GM23338 (cell line): ENCODE results near the gene PARVG. TPM values are rescaled to one million over a fixed set of nuclear protein-coding genes. Genes with fewer than 3 reads are reported as not detected.

Experiments used
- ATAC-seq: fragments of 200-7000 bp; cut with Tn5 transposase; 3 replicates; pipeline ENCODE4 v1.9.1; 2020
- DNase-seq: peaks from one replicate; pipeline ENCODE4 v3.0.0-alpha.2; 2015; ENCODE audit warnings: low spot score
- H2AFZ ChIP-seq: fragments of 200-600 bp; sonication (generic); 2 replicates; pipeline ENCODE4 v1.8.0; 2016; ENCODE audit warnings: antibody characterized with exemption, mild to moderate bottlenecking, moderate library complexity
- H3F3A ChIP-seq: fragments of 200-600 bp; sonication (generic); replicated peaks from 2 replicates; pipeline ENCODE4 v1.8.0; 2017; ENCODE audit warnings: antibody characterized with exemption, mixed run types, low read depth
- H3K27ac ChIP-seq: fragments of 200-600 bp; sonication (generic); 2 replicates; pipeline ENCODE4 v1.6.1; 2016; ENCODE audit warnings: low read depth
- H3K27me3 ChIP-seq: fragments of 200-600 bp; sonication (generic); 2 replicates; pipeline ENCODE4 v1.8.0; 2016; ENCODE audit warnings: mild to moderate bottlenecking, mixed run types, moderate library complexity; ENCODE audit not compliant: insufficient read depth
- H3K36me3 ChIP-seq: fragments of 200-600 bp; sonication (generic); 2 replicates; pipeline ENCODE4 v1.8.0; 2016; ENCODE audit warnings: mild to moderate bottlenecking; ENCODE audit not compliant: insufficient read depth
- H3K4me1 ChIP-seq: fragments of 200-600 bp; sonication (generic); 2 replicates; pipeline ENCODE4 v1.8.0; 2016; ENCODE audit warnings: mild to moderate bottlenecking, moderate library complexity; ENCODE audit not compliant: insufficient read depth
- H3K4me2 ChIP-seq: fragments of 200-600 bp; sonication (generic); 2 replicates; pipeline ENCODE4 v1.7.1; 2017; ENCODE audit warnings: mixed run types
- H3K4me3 ChIP-seq: fragments of 200-600 bp; sonication (generic); 2 replicates; pipeline ENCODE4 v1.6.1; 2016; ENCODE audit warnings: mixed run types
- H3K79me2 ChIP-seq: fragments of 200-600 bp; sonication (generic); replicated peaks from 2 replicates; pipeline ENCODE4 v1.8.0; 2017; ENCODE audit warnings: mild to moderate bottlenecking; ENCODE audit not compliant: insufficient read depth
- H3K9me2 ChIP-seq: fragments of 200-600 bp; sonication (generic); 2 replicates; pipeline ENCODE4 v1.8.0; 2017; ENCODE audit not compliant: insufficient read depth
- H4K20me1 ChIP-seq: fragments of 200-600 bp; sonication (generic); replicated peaks from 2 replicates; pipeline ENCODE4 v1.8.0; 2017; ENCODE audit warnings: mild to moderate bottlenecking; ENCODE audit not compliant: insufficient read depth
- H3K27ac Mint-ChIP-seq: 2 replicates; pipeline ENCODE4 v1.8.0; 2020; ENCODE audit warnings: inconsistent platforms, mild to moderate bottlenecking, moderate library complexity, mixed read lengths
- H3K27me3 Mint-ChIP-seq: 3 replicates; pipeline ENCODE4 v1.8.0; 2022; ENCODE audit warnings: low read depth, mild to moderate bottlenecking, moderate library complexity, mixed read lengths, inconsistent platforms; ENCODE audit not compliant: insufficient read depth, poor library complexity
- H3K36me3 Mint-ChIP-seq: 3 replicates; pipeline ENCODE4 v1.8.0; 2021; ENCODE audit warnings: low read depth, mild to moderate bottlenecking, inconsistent platforms, moderate library complexity, mixed read lengths
- H3K4me1 Mint-ChIP-seq: 3 replicates; pipeline ENCODE4 v1.8.0; 2020; ENCODE audit warnings: mild to moderate bottlenecking, inconsistent platforms, mixed read lengths
- H3K4me3 Mint-ChIP-seq: 3 replicates; pipeline ENCODE4 v1.8.0; 2021; ENCODE audit warnings: moderate library complexity, mild to moderate bottlenecking, inconsistent platforms, mixed read lengths
- H3K9me3 Mint-ChIP-seq: 3 replicates; pipeline ENCODE4 v1.8.0; 2020; ENCODE audit warnings: moderate library complexity, mild to moderate bottlenecking, inconsistent platforms, mixed read lengths
- CREB1 ChIP-seq: fragments of 250-450 bp; sonication (Bioruptor Pico); IDR thresholded peaks from 2 replicates; pipeline ENCODE4 v1.5.0; 2020; ENCODE audit warnings: low read depth, mild to moderate bottlenecking, moderate library complexity
- CTCF ChIP-seq, 2 experiments: fragments of 200-600 bp in 1 of 2; sonication (generic) in 1 of 2; conservative IDR thresholded peaks; 2 replicates each; pipeline versions ENCODE4 v1.5.1 to v1.6.1; 2016 to 2017; ENCODE audit warnings: antibody characterized with exemption in 2 of 2, low read depth in 2 of 2, mild to moderate bottlenecking in 2 of 2, moderate library complexity in 1 of 2
- EZH2 ChIP-seq: fragments of 200-600 bp; sonication (generic); IDR thresholded peaks from one replicate; pipeline ENCODE4 v1.8.0; 2017; ENCODE audit warnings: antibody characterized with exemption, mild to moderate bottlenecking, low read depth; ENCODE audit not compliant: unreplicated experiment
- EZH2phosphoT487 ChIP-seq: fragments of 200-600 bp; sonication (generic); IDR thresholded peaks from one replicate; pipeline ENCODE4 v1.8.1; 2018; ENCODE audit warnings: antibody characterized with exemption; ENCODE audit not compliant: unreplicated experiment
- JUNB ChIP-seq: IDR thresholded peaks from one replicate; pipeline ENCODE4 v1.6.1; 2016; ENCODE audit warnings: antibody characterized with exemption; ENCODE audit not compliant: unreplicated experiment
- NANOG ChIP-seq: IDR thresholded peaks from 2 replicates; pipeline ENCODE4 v1.6.1; 2016; ENCODE audit warnings: antibody characterized with exemption, borderline replicate concordance
- POLR2AphosphoS5 ChIP-seq: IDR thresholded peaks from 2 replicates; pipeline ENCODE4 v1.6.1; 2016; ENCODE audit warnings: antibody characterized with exemption, low read depth
- REST ChIP-seq: IDR thresholded peaks from one replicate; pipeline ENCODE4 v1.6.1; 2018; ENCODE audit warnings: antibody characterized with exemption; ENCODE audit not compliant: unreplicated experiment
- STAT1 ChIP-seq: IDR thresholded peaks from one replicate; pipeline ENCODE4 v1.6.1; 2016; ENCODE audit warnings: antibody characterized with exemption; ENCODE audit not compliant: unreplicated experiment
- ZNF114 ChIP-seq: fragments of 250-450 bp; sonication (Bioruptor Pico); IDR thresholded peaks from 2 replicates; pipeline ENCODE4 v1.5.0; 2020; ENCODE audit warnings: mild to moderate bottlenecking, moderate library complexity
- ZNF331 ChIP-seq: fragments of 250-450 bp; sonication (Bioruptor Pico); IDR thresholded peaks from 2 replicates; pipeline ENCODE4 v1.5.0; 2020; ENCODE audit warnings: low read depth, mild to moderate bottlenecking, moderate library complexity
- polyA plus RNA-seq: library from polyadenylated mRNA; unstranded; fragments of >200 nt; fragmentation: Nextera tagmentation; extraction: Ambion mirVana; gene quantifications from 2 replicates; pipeline ENCODE4 v1.2.1, GENCODE V29; 2016
- total RNA-seq: library from RNA; depleted of rRNA; stranded (reverse); fragments of >200 nt; shearing (Covaris generic); gene quantifications from 2 replicates; pipeline ENCODE4 v1.2.3, GENCODE V29; 2014
- TF ChIP-seq, protein P1 (sequence below): IDR thresholded peaks from 2 replicates; pipeline ENCODE4 v1.6.1; 2016; ENCODE audit warnings: antibody characterized with exemption

Gene PARVG
- total and polyA plus RNA-seq, 2 experiments from 2014 or later = 0.14 to 0.31 TPM

DNA sequence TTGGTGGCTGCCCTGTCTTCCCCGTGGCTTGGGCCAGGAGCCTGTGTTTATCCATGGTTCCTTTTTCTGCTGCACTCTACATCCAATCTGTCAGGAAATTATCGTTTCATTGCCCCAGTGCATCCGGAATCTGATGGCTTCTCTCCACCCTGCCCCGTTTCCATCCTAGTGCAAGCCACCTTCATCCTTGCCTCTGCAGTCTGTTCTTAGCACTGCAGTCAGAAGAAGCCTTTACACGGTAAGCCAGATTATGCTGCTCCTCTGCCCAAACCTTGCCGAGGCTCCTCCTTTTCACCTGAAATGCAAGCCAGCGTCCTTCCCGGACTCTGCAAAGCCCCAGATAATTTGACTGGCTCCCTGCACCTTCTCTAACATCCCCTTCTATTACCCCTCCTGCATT is 45.1 kb downstream of the PARVG start (continued):
- TF ChIP-seq, protein P1, sequence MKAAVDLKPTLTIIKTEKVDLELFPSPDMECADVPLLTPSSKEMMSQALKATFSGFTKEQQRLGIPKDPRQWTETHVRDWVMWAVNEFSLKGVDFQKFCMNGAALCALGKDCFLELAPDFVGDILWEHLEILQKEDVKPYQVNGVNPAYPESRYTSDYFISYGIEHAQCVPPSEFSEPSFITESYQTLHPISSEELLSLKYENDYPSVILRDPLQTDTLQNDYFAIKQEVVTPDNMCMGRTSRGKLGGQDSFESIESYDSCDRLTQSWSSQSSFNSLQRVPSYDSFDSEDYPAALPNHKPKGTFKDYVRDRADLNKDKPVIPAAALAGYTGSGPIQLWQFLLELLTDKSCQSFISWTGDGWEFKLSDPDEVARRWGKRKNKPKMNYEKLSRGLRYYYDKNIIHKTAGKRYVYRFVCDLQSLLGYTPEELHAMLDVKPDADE = no peak
- no peak for TF ChIP-seq STAT1

DNA sequence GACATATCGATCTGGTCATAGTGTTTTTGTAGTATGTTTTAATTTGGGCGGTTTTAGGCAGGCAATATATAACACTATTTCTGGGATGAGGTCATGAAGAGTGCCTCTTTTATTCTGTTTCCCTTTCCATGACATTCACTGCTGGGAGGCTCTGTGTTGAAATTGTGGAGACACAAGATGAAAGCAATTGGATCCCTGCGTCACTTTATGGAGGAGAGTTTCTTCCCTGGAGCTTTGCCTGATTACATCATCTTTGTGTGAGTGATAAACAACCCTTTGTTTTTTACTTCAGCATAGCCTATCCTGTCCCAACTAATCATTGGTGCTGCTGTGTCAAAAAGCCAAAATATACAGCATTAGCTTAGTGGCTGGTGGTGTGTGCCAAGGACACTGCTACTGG is 48.6 kb downstream of the PARVG start:
- peaks cover 7% of the 10 kb centered on the region for H3K27me3 Mint-ChIP-seq
- no peak for TF ChIP-seq EZH2
- TF ChIP-seq POLR2AphosphoS5 = no peak
- TF ChIP-seq, protein P1 = no peak
- no peak for TF ChIP-seq JUNB
- no peak for TF ChIP-seq EZH2phosphoT487
- TF ChIP-seq STAT1 = no peak
- no peak for TF ChIP-seq REST
- no peak for TF ChIP-seq CREB1
- TF ChIP-seq ZNF114 (CRISPR knock-in tag) = no peak
- TF ChIP-seq CTCF (conservative IDR thresholded peaks at IDR 0.05; ENCODE audit: low read depth in 2 of 2) = no peak
- TF ChIP-seq ZNF331 (CRISPR knock-in tag) = no peak
- no peak for TF ChIP-seq NANOG

More for the DNA sequence above, 48.6 kb downstream of the PARVG start:
- Mint-ChIP-seq H3K4me3 (no peak overlapping the region), H3K9me3 (peaks cover 12% of the 10 kb centered on the region; the same call in 2 of the 3 replicates), H3K36me3 (no peaks in the 10 kb centered on the region), H3K27ac (no peak overlapping the region), H3K4me1 (no peaks in the 10 kb centered on the region)
- Histone ChIP-seq H3K27ac (no peak overlapping the region), H3K36me3 (no peaks in the 10 kb centered on the region), H3K9me2 (no peaks in the 10 kb centered on the region), H3F3A (no peaks in the 10 kb centered on the region), H4K20me1 (no peaks in the 10 kb centered on the region), H3K79me2 (no peaks in the 10 kb centered on the region), H2AFZ (no peak overlapping the region), H3K4me2 (no peak overlapping the region), H3K4me3 (no peak overlapping the region), H3K27me3 (no peaks in the 10 kb centered on the region), H3K4me1 (no peaks in the 10 kb centered on the region)
- DNase-seq (no peak), ATAC-seq (no peak)
